ENCODE data around the gene NME7.

The NME7 gene

GRCh38 chr1:169105434-169106094 is 262.0 kb downstream of the NME7 start:
- DNase-seq (ENCODE audit: low read depth), result no peak
- TF ChIP-seq CTCF (IDR thresholded peaks at IDR 0.05; ENCODE audit: control insufficient read depth, insufficient read depth, low read depth, low read length, missing control alignments), result no peak
- peak overlapping the region; percentile 89 for H3K4me3 ChIP-seq (ENCODE audit: control insufficient read depth, low read depth, low read length)

GRCh38 chr1:169105087-169105433 is 262.5 kb downstream of the NME7 start:
- no peak for DNase-seq (ENCODE audit: low read depth)
- no peak for TF ChIP-seq CTCF (IDR thresholded peaks at IDR 0.05; ENCODE audit: control insufficient read depth, insufficient read depth, low read depth, low read length, missing control alignments)
- no peak overlapping the region for H3K4me3 ChIP-seq (ENCODE audit: control insufficient read depth, low read depth, low read length)

- no peak for DNase-seq (ENCODE audit: low read depth)
- no peak for TF ChIP-seq CTCF (IDR thresholded peaks at IDR 0.05; ENCODE audit: control insufficient read depth, insufficient read depth, low read depth, low read length, missing control alignments)
- H3K4me3 ChIP-seq (ENCODE audit: control insufficient read depth, low read depth, low read length), result no peak overlapping the region
Measured at GRCh38 chr1:169103480-169103893, 264.1 kb downstream of the NME7 start.

- no peak for TF ChIP-seq CTCF (IDR thresholded peaks at IDR 0.05; ENCODE audit: control insufficient read depth, insufficient read depth, low read depth, low read length, missing control alignments)
- no peak overlapping the region for H3K4me3 ChIP-seq (ENCODE audit: control insufficient read depth, low read depth, low read length)
- DNase-seq (ENCODE audit: low read depth), result no peak
Measured at GRCh38 chr1:169103002-169103401, 264.6 kb downstream of the NME7 start.

- no peak for DNase-seq (ENCODE audit: low read depth)
- no peak for TF ChIP-seq CTCF (IDR thresholded peaks at IDR 0.05; ENCODE audit: control insufficient read depth, insufficient read depth, low read depth, low read length, missing control alignments)
- H3K4me3 ChIP-seq (ENCODE audit: control insufficient read depth, low read depth, low read length), result no peak overlapping the region
Measured at GRCh38 chr1:169102567-169102966, 265.0 kb downstream of the NME7 start.

GRCh38 chr1:169100651-169101088 is 266.9 kb downstream of the NME7 start:
- no peak overlapping the region for H3K4me3 ChIP-seq (ENCODE audit: control insufficient read depth, low read depth, low read length)
- DNase-seq (ENCODE audit: low read depth), result no peak
- TF ChIP-seq CTCF (IDR thresholded peaks at IDR 0.05; ENCODE audit: control insufficient read depth, insufficient read depth, low read depth, low read length, missing control alignments), result no peak

Measured in AG09309 (cell line).